8988T (cell line): ENCODE data around the gene GPR152.
"Not testable (repeated sequence)": the region's sequence is repeated elsewhere in the genome, so short reads cannot be mapped to it uniquely, and the experiment has no call there.

Experiments used
- DNase-seq: peaks from one replicate; pipeline ENCODE4 v3.0.0; 2011

GPR152 gene

GRCh38 chr11:67486481-67487195, 34.1 kb upstream of the GPR152 start:
- no peak for DNase-seq

- not testable (repeated sequence) for DNase-seq
These were observed 33.4 kb upstream of the GPR152 start for GRCh38 chr11:67485873-67486361.

GRCh38 chr11:67484847-67485311, 32.4 kb upstream of the GPR152 start:
- DNase-seq = no peak

- no peak for DNase-seq
These were observed 31.5 kb upstream of the GPR152 start for GRCh38 chr11:67483831-67484665.

GRCh38 chr11:67482827-67483798, 30.6 kb upstream of the GPR152 start, which contains the start of gene AIP:
Gene AIP, plus strand, starts transcription at chr11:67483026. Its CDS starts 133 bp downstream, at chr11:67483159.
- peak; percentile 100 for DNase-seq

GRCh38 chr11:67482275-67482826, 29.8 kb upstream of the GPR152 start:
- DNase-seq = no peak

- not testable (repeated sequence) for DNase-seq
These were observed 25.0 kb upstream of the GPR152 start for GRCh38 chr11:67477344-67478050.

- DNase-seq = not testable (repeated sequence)
These were observed 24.2 kb upstream of the GPR152 start for GRCh38 chr11:67476692-67477091.

GRCh38 chr11:67472882-67473281, 20.4 kb upstream of the GPR152 start:
- DNase-seq = no peak

GRCh38 chr11:67470337-67471002, 17.9 kb upstream of the GPR152 start:
- no peak for DNase-seq

- DNase-seq = no peak
These were observed 16.9 kb upstream of the GPR152 start for GRCh38 chr11:67469508-67469811.

GRCh38 chr11:67468759-67469507, 16.4 kb upstream of the GPR152 start, which contains the start of gene TMEM134:
Gene TMEM134, minus strand, starts transcription at chr11:67469251. Its CDS starts 59 bp downstream, at chr11:67469192.
- DNase-seq = peak; percentile 98

- DNase-seq = no peak
These were observed 15.9 kb upstream of the GPR152 start for GRCh38 chr11:67468456-67468758.

GRCh38 chr11:67468056-67468455, 15.5 kb upstream of the GPR152 start:
- no peak for DNase-seq

GRCh38 chr11:67466962-67467771, 14.6 kb upstream of the GPR152 start:
- DNase-seq = no peak

- no peak for DNase-seq
These were observed 13.8 kb upstream of the GPR152 start for GRCh38 chr11:67466367-67466766.

- DNase-seq = not testable (repeated sequence)
These were observed 13.0 kb upstream of the GPR152 start for GRCh38 chr11:67465530-67465929.

- no peak for DNase-seq
These were observed 12.6 kb upstream of the GPR152 start for GRCh38 chr11:67465189-67465510.

GRCh38 chr11:67464411-67465188, 12.1 kb upstream of the GPR152 start:
- peak; percentile 96 for DNase-seq
